ENCODE measurements around the gene TAF11L13. TPM values are rescaled to one million over a fixed set of nuclear protein-coding genes. Genes with fewer than 3 reads are reported as not detected.

Gene TAF11L13
- polyA plus RNA-seq, 1 donor, result not detected

GRCh38 chr5:17678751-17679324 lies 47.0 kb downstream of the TAF11L13 start:
- Histone ChIP-seq H3K9me3 (ENCODE audit: control insufficient read depth, low read depth, low read length) (no peaks in the 10 kb centered on the region), H3K4me3 (ENCODE audit: low read length) (no peak overlapping the region), H3K36me3 (ENCODE audit: control insufficient read depth, insufficient read depth, low read length) (no peaks in the 10 kb centered on the region), H3K4me1 (ENCODE audit: control insufficient read depth, insufficient read depth, low read length) (no peaks in the 10 kb centered on the region), H3K27ac (ENCODE audit: low read length) (no peak overlapping the region), H3K27me3 (ENCODE audit: control insufficient read depth, insufficient read depth, low read length) (no peaks in the 10 kb centered on the region)
- DNase-seq, result no peak
- no CpG with 5 or more reads among the region's 4 CpGs for WGBS (ENCODE audit: insufficient coverage, low lambda C conversion rate)

- Histone ChIP-seq H3K9me3 (ENCODE audit: control insufficient read depth, low read depth, low read length) (no peaks in the 10 kb centered on the region), H3K36me3 (ENCODE audit: control insufficient read depth, insufficient read depth, low read length) (no peaks in the 10 kb centered on the region)
- 40% methylated on average over 1 of the region's 8 CpGs for WGBS (ENCODE audit: insufficient coverage, low lambda C conversion rate)
Observed at GRCh38 chr5:17679597-17680203, 47.8 kb downstream of the TAF11L13 start.

GRCh38 chr5:17680737-17681136 lies 48.8 kb downstream of the TAF11L13 start:
- Histone ChIP-seq H3K27me3 (ENCODE audit: control insufficient read depth, insufficient read depth, low read length) (no peaks in the 10 kb centered on the region), H3K9me3 (ENCODE audit: control insufficient read depth, low read depth, low read length) (no peaks in the 10 kb centered on the region), H3K27ac (ENCODE audit: low read length) (no peak overlapping the region), H3K36me3 (ENCODE audit: control insufficient read depth, insufficient read depth, low read length) (no peaks in the 10 kb centered on the region), H3K4me3 (ENCODE audit: low read length) (no peak overlapping the region), H3K4me1 (ENCODE audit: control insufficient read depth, insufficient read depth, low read length) (no peaks in the 10 kb centered on the region)
- no CpG with 5 or more reads among the region's 2 CpGs for WGBS (ENCODE audit: insufficient coverage, low lambda C conversion rate)
- DNase-seq, result no peak

More at GRCh38 chr5:17679597-17680203, 47.8 kb downstream of the TAF11L13 start:
- Histone ChIP-seq H3K27ac (ENCODE audit: low read length) (no peak overlapping the region), H3K4me1 (ENCODE audit: control insufficient read depth, insufficient read depth, low read length) (no peaks in the 10 kb centered on the region), H3K27me3 (ENCODE audit: control insufficient read depth, insufficient read depth, low read length) (no peaks in the 10 kb centered on the region), H3K4me3 (ENCODE audit: low read length) (no peak overlapping the region)
- DNase-seq, result no peak

Other genes starting within 250 kb of the TAF11L13 start
- not detected for gene TAF11L2, start 133.9 kb upstream of the TAF11L13 start, polyA plus RNA-seq
- not detected for gene TAF11L3, start 113.7 kb upstream of the TAF11L13 start, polyA plus RNA-seq
- gene TAF11L4, start 110.3 kb upstream of the TAF11L13 start, polyA plus RNA-seq, result not detected
- gene TAF11L5, start 106.9 kb upstream of the TAF11L13 start, polyA plus RNA-seq, result not detected
- not detected for gene TAF11L6, start 103.4 kb upstream of the TAF11L13 start, polyA plus RNA-seq
- gene TAF11L7, start 46.3 kb upstream of the TAF11L13 start, polyA plus RNA-seq, result not detected
- not detected for gene TAF11L8, start 41.1 kb upstream of the TAF11L13 start, polyA plus RNA-seq
- not detected for gene TAF11L9, start 37.7 kb upstream of the TAF11L13 start, polyA plus RNA-seq
- not detected for gene TAF11L10, start 34.3 kb upstream of the TAF11L13 start, polyA plus RNA-seq
- not detected for gene TAF11L11, start 27.9 kb upstream of the TAF11L13 start, polyA plus RNA-seq
- gene TAF11L12, start 21.7 kb upstream of the TAF11L13 start, polyA plus RNA-seq, result not detected
- not detected for gene TAF11L14, start 2.4 kb downstream of the TAF11L13 start, polyA plus RNA-seq

All from large intestine (tissue), 3 donors.